Subcutaneous abdominal adipose tissue (tissue), 5 donors: ENCODE results near the gene DIO1.

Experiments
- H3K27ac ChIP-seq: one replicate; pipeline ENCODE4 v1.7.0; 2013; ENCODE audit warnings: low read depth, mild to moderate bottlenecking, inconsistent platforms, low read length, moderate library complexity
- H3K27me3 ChIP-seq, 5 donors: one replicate each; pipeline ENCODE4 v1.7.0; 2013; ENCODE audit warnings: low read length in 5 of 5, inconsistent platforms in 1 of 5; ENCODE audit not compliant: control insufficient read depth in 5 of 5, insufficient read depth in 4 of 5
- H3K36me3 ChIP-seq, 5 donors: one replicate each; pipeline ENCODE4 v1.7.0; 2013; ENCODE audit warnings: low read length in 5 of 5; ENCODE audit not compliant: control insufficient read depth in 5 of 5, insufficient read depth in 5 of 5
- H3K4me1 ChIP-seq, 5 donors: one replicate each; pipeline ENCODE4 v1.7.0; 2013; ENCODE audit warnings: low read length in 5 of 5, mild to moderate bottlenecking in 3 of 5, moderate library complexity in 1 of 5; ENCODE audit not compliant: control insufficient read depth in 5 of 5, insufficient read depth in 5 of 5
- H3K4me3 ChIP-seq, 5 donors: one replicate each; pipeline ENCODE4 v1.7.0; 2013; ENCODE audit warnings: low read length in 5 of 5, low read depth in 1 of 5
- H3K9ac ChIP-seq, 5 donors: one replicate each; pipeline ENCODE4 v1.7.0; 2013; ENCODE audit warnings: low read length in 5 of 5, mild to moderate bottlenecking in 4 of 5, moderate library complexity in 3 of 5
- H3K9me3 ChIP-seq, 5 donors: one replicate each; pipeline ENCODE4 v1.7.0; 2013; ENCODE audit warnings: low read length in 5 of 5; ENCODE audit not compliant: control insufficient read depth in 5 of 5
- donor health status: healthy.
- donor health status: healthy.
- donor health status: healthy.
- donor health status: healthy.
- donor health status: healthy.

The DIO1 gene

GRCh38 chr1:53946252-53947171, 52.5 kb downstream of the DIO1 start, which contains the start of gene LRRC42:
Gene LRRC42, plus strand, starts transcription at chr1:53946350. Its CDS starts 5,650 bp downstream, at chr1:53952000.
- peak within 1 kb of the TSS; percentile 59 to 97 (median 88) for H3K9ac ChIP-seq
- H3K4me1 ChIP-seq, result peaks cover 6 to 27% (median 21%) of the 10 kb centered on the region in 5 donors
- H3K36me3 ChIP-seq, result no peaks in the 10 kb centered on the region

DNA sequence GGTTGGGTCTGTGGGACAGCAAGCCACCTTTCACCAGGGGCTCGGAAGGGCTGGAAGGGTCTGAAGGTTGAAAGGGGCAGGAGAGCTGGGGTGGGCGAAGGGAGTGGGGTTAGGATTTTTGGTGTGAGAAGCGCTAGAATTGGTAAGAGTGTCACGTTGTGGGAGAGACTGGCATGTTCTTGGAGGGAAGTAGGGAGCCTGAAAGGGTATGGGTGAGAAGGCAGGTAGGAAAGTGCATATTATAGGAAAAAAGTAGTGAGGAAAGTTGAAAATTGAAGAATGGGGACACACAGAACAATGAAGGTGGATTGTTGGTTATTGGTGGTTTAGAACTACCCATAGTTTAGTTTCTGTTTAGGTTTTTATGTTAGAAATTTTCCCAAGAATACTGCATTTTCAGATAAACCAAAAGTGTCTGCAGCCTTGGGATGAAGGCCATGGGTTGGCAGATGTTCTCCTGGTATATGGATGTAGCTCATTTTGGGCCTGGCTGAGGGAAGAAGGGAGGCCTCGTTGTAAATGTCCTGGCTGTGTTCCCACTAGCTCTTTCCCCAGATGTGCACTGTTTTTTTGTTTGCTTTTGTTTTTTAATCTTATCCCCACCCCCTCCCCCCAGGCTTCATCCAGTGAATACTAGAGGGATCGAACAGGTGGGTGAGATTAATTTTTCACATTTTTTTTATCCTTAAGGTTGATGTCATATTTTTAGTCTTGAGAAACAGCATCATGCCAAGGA, 53.4 kb downstream of the DIO1 start:
- Histone ChIP-seq H3K9ac (peak overlapping the region in 4 of 5 donors; percentile 58 to 85 (median 74)), H3K4me1 (peaks cover 6 to 27% (median 21%) of the 10 kb centered on the region in 5 donors), H3K4me3 (peak overlapping the region; percentile 60 to 96 (median 74)), H3K27ac (peak overlapping the region; percentile 68), H3K27me3 (no peaks in the 10 kb centered on the region), H3K9me3 (no peaks in the 10 kb centered on the region), H3K36me3 (peaks cover 0 to 8% (median 7%) of the 10 kb centered on the region in 5 donors)

More at GRCh38 chr1:53946252-53947171, 52.5 kb downstream of the DIO1 start, which contains the start of gene LRRC42:
- Histone ChIP-seq H3K9me3 (no peaks in the 10 kb centered on the region), H3K4me3 (peak within 1 kb of the TSS; percentile 81 to 96 (median 90)), H3K27me3 (no peaks in the 10 kb centered on the region), H3K27ac (peak within 1 kb of the TSS; percentile 68)

GRCh38 chr1:53948291-53948690, 54.3 kb downstream of the DIO1 start:
- Histone ChIP-seq H3K4me1 (peaks cover 6 to 27% (median 21%) of the 10 kb centered on the region in 5 donors), H3K27ac (no peak overlapping the region), H3K27me3 (no peaks in the 10 kb centered on the region), H3K4me3 (no peak overlapping the region), H3K9me3 (no peaks in the 10 kb centered on the region), H3K9ac (peak overlapping the region in 3 of 5 donors; percentile 21 to 81 (median 22)), H3K36me3 (peaks cover 0 to 17% (median 10%) of the 10 kb centered on the region in 5 donors)

DNA sequence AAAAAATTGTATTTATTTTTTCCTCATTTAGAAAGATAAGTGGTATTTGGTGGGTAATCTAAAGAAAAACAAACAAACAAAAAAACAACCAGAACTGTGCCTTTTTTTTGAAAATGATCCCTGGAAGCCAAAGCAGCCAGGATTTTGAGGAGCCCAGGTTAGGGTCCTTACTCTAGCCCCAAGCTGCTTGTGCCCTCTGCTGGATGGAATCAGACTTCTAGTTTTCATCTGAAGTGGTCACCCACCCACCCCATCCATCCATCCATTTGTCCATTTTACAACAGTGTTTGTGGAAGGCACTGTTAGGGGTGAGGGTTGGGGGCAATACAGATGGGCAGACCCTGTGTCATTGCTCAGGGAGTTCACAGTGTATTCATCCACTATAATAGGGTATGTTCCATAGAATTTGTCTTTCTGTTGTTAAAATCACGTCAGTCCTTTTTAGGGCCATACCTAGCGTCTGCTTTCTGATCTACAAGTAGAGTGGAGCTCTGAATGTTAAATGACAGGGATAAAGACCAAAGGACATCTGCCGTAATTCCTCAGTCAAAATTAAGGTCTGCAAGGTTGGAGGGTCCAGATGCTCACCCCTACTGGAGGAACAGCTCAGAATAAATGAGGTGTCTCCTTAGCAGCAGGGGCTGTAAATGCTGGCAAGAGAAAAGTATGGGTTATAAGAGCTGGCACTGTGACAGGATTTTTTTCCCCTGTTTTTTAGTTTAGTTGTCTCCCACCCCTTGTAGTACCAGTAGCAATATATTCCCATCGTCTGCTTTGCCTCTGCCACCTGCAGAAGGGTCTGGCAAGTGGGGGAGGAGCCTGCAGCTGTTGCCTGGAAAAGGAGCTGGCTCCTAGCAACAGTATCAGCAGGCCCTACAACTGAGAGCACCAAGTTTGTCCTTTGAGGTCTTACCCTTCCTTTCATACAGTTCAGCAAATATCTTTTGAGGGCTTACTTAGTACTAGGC, 55.3 kb downstream of the DIO1 start:
- Histone ChIP-seq H3K27ac (no peak overlapping the region), H3K9me3 (no peaks in the 10 kb centered on the region), H3K9ac (no peak overlapping the region), H3K4me1 (peaks cover 6 to 22% (median 21%) of the 10 kb centered on the region in 5 donors), H3K27me3 (no peaks in the 10 kb centered on the region), H3K4me3 (no peak overlapping the region), H3K36me3 (peaks cover 0 to 19% (median 15%) of the 10 kb centered on the region in 5 donors)

DNA sequence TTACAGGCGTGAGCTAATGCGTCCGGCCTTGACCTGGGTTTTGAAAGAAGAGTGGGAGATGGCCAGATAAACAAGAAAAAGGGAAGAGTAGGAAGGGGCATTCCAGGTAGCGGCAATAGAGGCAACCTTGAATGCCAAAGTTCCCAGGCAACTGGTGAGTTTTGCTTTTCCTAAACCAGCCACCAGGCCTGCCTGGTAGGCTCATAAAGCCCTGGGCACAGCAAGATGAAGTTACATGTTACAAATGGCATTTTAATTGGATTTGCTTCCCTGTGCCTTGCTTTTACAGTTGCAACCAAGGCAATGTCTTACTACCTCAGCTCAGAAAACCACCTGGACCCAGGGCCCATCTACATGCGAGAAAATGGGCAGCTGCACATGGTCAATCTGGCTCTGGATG, 57.7 kb downstream of the DIO1 start:
- Histone ChIP-seq H3K9me3 (no peaks in the 10 kb centered on the region), H3K36me3 (peaks cover 0 to 20% (median 15%) of the 10 kb centered on the region in 5 donors), H3K9ac (no peak overlapping the region), H3K27me3 (no peaks in the 10 kb centered on the region), H3K4me3 (no peak overlapping the region), H3K4me1 (peaks cover 2 to 20% (median 13%) of the 10 kb centered on the region in 5 donors), H3K27ac (no peak overlapping the region)

GRCh38 chr1:53954128-53954527, 60.1 kb downstream of the DIO1 start:
- Histone ChIP-seq H3K27me3 (no peaks in the 10 kb centered on the region), H3K4me1 (peaks cover 0 to 15% (median 11%) of the 10 kb centered on the region in 5 donors), H3K4me3 (no peak overlapping the region), H3K9ac (no peak overlapping the region), H3K36me3 (peaks cover 0 to 33% (median 19%) of the 10 kb centered on the region in 5 donors), H3K9me3 (no peaks in the 10 kb centered on the region), H3K27ac (no peak overlapping the region)

- H3K9ac ChIP-seq, result peak overlapping the region in 2 of 5 donors; percentile 27 to 56
- no peaks in the 10 kb centered on the region for H3K9me3 ChIP-seq
- H3K4me1 ChIP-seq, result peaks cover 0 to 15% (median 11%) of the 10 kb centered on the region in 5 donors
- H3K27me3 ChIP-seq, result no peaks in the 10 kb centered on the region
- peaks cover 8 to 45% (median 31%) of the 10 kb centered on the region in 5 donors for H3K36me3 ChIP-seq
- no peak overlapping the region for H3K4me3 ChIP-seq
- no peak overlapping the region for H3K27ac ChIP-seq
Measured at GRCh38 chr1:53956308-53957168, 62.6 kb downstream of the DIO1 start.

DNA sequence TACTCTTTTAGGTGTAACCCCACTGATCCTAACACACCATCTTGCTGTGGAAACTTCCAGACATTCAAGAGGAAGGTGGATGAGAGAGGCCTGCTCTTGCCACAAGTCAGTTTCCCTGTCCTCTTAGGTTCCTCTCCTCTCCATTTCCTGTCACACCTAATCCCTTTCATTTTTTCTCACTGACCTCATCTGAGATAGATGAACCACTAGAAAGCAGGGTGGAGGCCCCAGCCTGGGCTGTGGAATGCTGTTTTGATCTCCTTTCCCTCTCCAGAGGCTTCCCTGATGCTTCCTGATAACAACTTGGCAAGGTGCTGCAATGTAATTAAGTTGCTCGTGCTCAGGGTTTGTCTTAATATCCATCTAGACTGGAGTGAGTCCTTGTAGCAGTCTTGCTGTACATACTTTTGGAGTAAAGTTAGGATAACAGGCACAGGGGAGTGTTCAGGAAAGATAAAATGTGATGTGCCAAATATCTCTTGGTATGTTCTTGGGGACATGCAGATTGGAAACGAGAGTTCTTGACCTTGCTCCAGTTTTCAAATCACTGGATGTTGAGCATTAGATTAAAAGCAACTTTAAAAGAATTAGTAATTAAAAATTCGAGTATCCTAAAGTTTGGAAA, 63.3 kb downstream of the DIO1 start:
- Histone ChIP-seq H3K9ac (no peak overlapping the region), H3K4me3 (no peak overlapping the region), H3K27ac (no peak overlapping the region), H3K27me3 (no peaks in the 10 kb centered on the region), H3K36me3 (peaks cover 14 to 45% (median 30%) of the 10 kb centered on the region in 5 donors), H3K9me3 (no peaks in the 10 kb centered on the region), H3K4me1 (peaks cover 0 to 15% (median 11%) of the 10 kb centered on the region in 5 donors)
